H9 (cell line): ENCODE measurements around the gene VILL. TPM values are rescaled to one million over a fixed set of nuclear protein-coding genes. Genes with fewer than 3 reads are reported as not detected.

ENCODE experiments used
- DNase-seq: peaks from one replicate; pipeline ENCODE4 v3.0.0-alpha.2; 2017
- H2AFZ ChIP-seq: one replicate; pipeline ENCODE4 v1.6.1; 2013; ENCODE audit warnings: mild to moderate bottlenecking, low read length, control low read depth, moderate library complexity
- H2AK5ac ChIP-seq: 2 replicates; pipeline ENCODE4 v1.6.1; 2013; ENCODE audit warnings: low read length, control low read depth, mixed read lengths; ENCODE audit not compliant: insufficient read length
- H2BK120ac ChIP-seq: one replicate; pipeline ENCODE4 v1.6.1; 2013; ENCODE audit warnings: low read depth, mild to moderate bottlenecking, low read length, control low read depth, inconsistent platforms; ENCODE audit not compliant: poor library complexity, severe bottlenecking
- H2BK12ac ChIP-seq: 2 replicates; pipeline ENCODE4 v1.6.1; 2013; ENCODE audit warnings: low read length, control low read depth, mixed read lengths, low read depth; ENCODE audit not compliant: insufficient read length
- H2BK15ac ChIP-seq: 2 replicates; pipeline ENCODE4 v1.6.1; 2013; ENCODE audit warnings: low read depth, low read length, control low read depth
- H2BK20ac ChIP-seq: one replicate; pipeline ENCODE4 v1.6.1; 2013; ENCODE audit warnings: low read depth, mild to moderate bottlenecking, low read length, control low read depth, inconsistent platforms; ENCODE audit not compliant: poor library complexity, severe bottlenecking
- H2BK5ac ChIP-seq: 2 replicates; pipeline ENCODE4 v1.6.1; 2013; ENCODE audit warnings: low read length, control low read depth, mixed read lengths; ENCODE audit not compliant: insufficient read length
- H3K14ac ChIP-seq: 2 replicates; pipeline ENCODE4 v1.6.1; 2013; ENCODE audit warnings: low read length, control low read depth; ENCODE audit not compliant: insufficient read depth
- H3K18ac ChIP-seq: 2 replicates; pipeline ENCODE4 v1.6.1; 2013; ENCODE audit warnings: low read depth, mild to moderate bottlenecking, mixed read lengths, low read length, control low read depth; ENCODE audit not compliant: insufficient read length
- H3K23ac ChIP-seq: 2 replicates; pipeline ENCODE4 v1.6.1; 2013; ENCODE audit warnings: low read length, control low read depth, mixed read lengths, low read depth; ENCODE audit not compliant: insufficient read length
- H3K23me2 ChIP-seq: 2 replicates; pipeline ENCODE4 v1.6.1; 2013; ENCODE audit warnings: low read depth, mild to moderate bottlenecking, mixed read lengths, low read length, control low read depth; ENCODE audit not compliant: insufficient read length, poor library complexity, severe bottlenecking
- H3K27ac ChIP-seq: 2 replicates; pipeline ENCODE4 v1.5.1; 2013; ENCODE audit warnings: low read length, control low read depth, mixed read lengths, low read depth; ENCODE audit not compliant: insufficient read length
- H3K27me3 ChIP-seq: 2 replicates; pipeline ENCODE4 v1.6.1; 2013; ENCODE audit warnings: low read length, control low read depth, inconsistent platforms; ENCODE audit not compliant: insufficient read depth
- H3K4ac ChIP-seq: 2 replicates; pipeline ENCODE4 v1.6.1; 2013; ENCODE audit warnings: low read depth, mild to moderate bottlenecking, control low read depth, inconsistent platforms, low read length, moderate library complexity
- H3K4me1 ChIP-seq: 2 replicates; pipeline ENCODE4 v1.6.1; 2013; ENCODE audit warnings: low read length, control low read depth, inconsistent platforms; ENCODE audit not compliant: insufficient read depth
- H3K4me2 ChIP-seq: 2 replicates; pipeline ENCODE4 v1.6.1; 2013; ENCODE audit warnings: low read length, control low read depth, mixed read lengths; ENCODE audit not compliant: insufficient read length, insufficient read depth
- H3K56ac ChIP-seq: 2 replicates; pipeline ENCODE4 v1.6.1; 2013; ENCODE audit warnings: low read depth, mild to moderate bottlenecking, mixed read lengths, low read length, control low read depth; ENCODE audit not compliant: insufficient read length
- H3K79me1 ChIP-seq: 2 replicates; pipeline ENCODE4 v1.6.1; 2013; ENCODE audit warnings: low read depth, mild to moderate bottlenecking, moderate library complexity, low read length, control low read depth, inconsistent platforms; ENCODE audit not compliant: insufficient read depth, poor library complexity, severe bottlenecking
- H3K79me2 ChIP-seq: 2 replicates; pipeline ENCODE4 v1.6.1; 2013; ENCODE audit warnings: low read length, control low read depth, inconsistent platforms; ENCODE audit not compliant: insufficient read depth
- H3K9ac ChIP-seq: 2 replicates; pipeline ENCODE4 v1.6.1; 2013; ENCODE audit warnings: low read length, control low read depth, mixed read lengths; ENCODE audit not compliant: insufficient read length; ENCODE audit errors: extremely low read depth
- H3K9me3 ChIP-seq: one replicate; pipeline ENCODE4 v1.6.1; 2013; ENCODE audit warnings: low read depth, low read length, inconsistent platforms; ENCODE audit not compliant: control insufficient read depth
- H3T11ph ChIP-seq: one replicate; pipeline ENCODE4 v1.6.1; 2013; ENCODE audit warnings: mild to moderate bottlenecking, low read length, control low read depth, inconsistent platforms
- H4K20me1 ChIP-seq: one replicate; pipeline ENCODE4 v1.6.1; 2013; ENCODE audit not compliant: control insufficient read depth, insufficient read length, insufficient read depth
- H4K5ac ChIP-seq: 2 replicates; pipeline ENCODE4 v1.6.1; 2013; ENCODE audit warnings: low read depth, mild to moderate bottlenecking, mixed read lengths, low read length, control low read depth; ENCODE audit not compliant: insufficient read length
- H4K8ac ChIP-seq: replicated peaks from 2 replicates; pipeline ENCODE4 v1.6.1; 2013; ENCODE audit warnings: low read length, control low read depth, mixed read lengths, low read depth; ENCODE audit not compliant: insufficient read length
- H4K91ac ChIP-seq: 2 replicates; pipeline ENCODE4 v1.6.1; 2013; ENCODE audit warnings: low read depth, mild to moderate bottlenecking, moderate library complexity, mixed read lengths, low read length, control low read depth; ENCODE audit not compliant: insufficient read length
- H3K27ac Mint-ChIP-seq, 3 experiments: 2 replicates in 2 of 3; 3 replicates in 1 of 3; pipeline ENCODE4 v1.8.0; 2020 to 2021; ENCODE audit warnings: mixed read lengths in 3 of 3, mild to moderate bottlenecking in 1 of 3, moderate library complexity in 1 of 3
- H3K27me3 Mint-ChIP-seq: 2 replicates; pipeline ENCODE4 v1.8.0; 2021; ENCODE audit warnings: low read depth, mild to moderate bottlenecking, moderate library complexity, mixed read lengths
- H3K36me3 Mint-ChIP-seq, 3 experiments: 2 replicates in 2 of 3; 3 replicates in 1 of 3; pipeline ENCODE4 v1.8.0; 2020 to 2021; ENCODE audit warnings: low read depth in 3 of 3, mixed read lengths in 3 of 3; ENCODE audit not compliant: insufficient read depth in 1 of 3
- H3K4me1 Mint-ChIP-seq, 2 experiments: 2 replicates each; pipeline ENCODE4 v1.8.0; 2020; ENCODE audit warnings: mixed read lengths in 2 of 2
- H3K4me3 Mint-ChIP-seq, 2 experiments: 2 replicates in 1 of 2; 3 replicates in 1 of 2; pipeline ENCODE4 v1.8.0; 2020 to 2021; ENCODE audit warnings: mild to moderate bottlenecking in 2 of 2, mixed read lengths in 2 of 2, moderate library complexity in 1 of 2
- H3K9me3 Mint-ChIP-seq, 2 experiments: 2 replicates in 1 of 2; 3 replicates in 1 of 2; pipeline ENCODE4 v1.8.0; 2020; ENCODE audit warnings: mild to moderate bottlenecking in 2 of 2, mixed read lengths in 2 of 2, moderate library complexity in 1 of 2
- CTCF ChIP-seq: fragments of 200-600 bp; sonication (generic); conservative IDR thresholded peaks from 3 replicates; pipeline ENCODE4 v1.8.0; 2021; ENCODE audit warnings: antibody characterized with exemption, mild to moderate bottlenecking
- WGBS: extraction: QIAGEN DNeasy Blood & Tissue Kit; methylation state at CpG from one replicate; pipeline ENCODE4 v1.1.7; 2013; ENCODE audit warnings: missing lambda C conversion rate, low lambda C conversion rate, mixed read lengths; ENCODE audit not compliant: insufficient read length; ENCODE audit errors: extremely low coverage; 5-methylcytosine and 5-hydroxymethylcytosine counted together
- total RNA-seq: library from RNA; stranded (reverse); gene quantifications from 2 replicates; pipeline ENCODE4 v1.2.1, GENCODE V29; 2021

Gene VILL
- total RNA-seq, 1 experiment from 2014 or later = 3.2 TPM

GRCh38 chr3:37968199-37968598, 22.4 kb upstream of the VILL start:
- Histone ChIP-seq H2BK5ac (no peak overlapping the region), H3K23ac (no peak overlapping the region), H3K14ac (no peak overlapping the region), H3K4me2 (no peak overlapping the region), H3K27me3 (no peaks in the 10 kb centered on the region), H4K91ac (no peak overlapping the region), H3K27ac (no peak overlapping the region), H4K20me1 (no peaks in the 10 kb centered on the region), H4K5ac (no peak overlapping the region), H3K79me1 (no peaks in the 10 kb centered on the region), H3K4ac (no peak overlapping the region), H3K79me2 (no peaks in the 10 kb centered on the region), H3K56ac (no peak overlapping the region), H2BK15ac (no peak overlapping the region), H2BK120ac (no peak overlapping the region), H3K18ac (no peak overlapping the region), H3K9ac (no peak overlapping the region), H3K4me1 (no peaks in the 10 kb centered on the region), H3K9me3 (no peaks in the 10 kb centered on the region), H3T11ph (no peak overlapping the region), H2BK20ac (no peak overlapping the region), H2AFZ (no peak overlapping the region), H2AK5ac (no peak overlapping the region), H2BK12ac (no peak overlapping the region), H4K8ac (no peak overlapping the region), H3K23me2 (no peaks in the 10 kb centered on the region)
- H3K9me3 Mint-ChIP-seq = no peaks in the 10 kb centered on the region
- WGBS = no CpG with 5 or more reads among the region's 9 CpGs
- peaks cover 2 to 4% (median 4%) of the 10 kb centered on the region in 3 experiments; a peak in 6 of 7 replicates for H3K36me3 Mint-ChIP-seq
- no peaks in the 10 kb centered on the region; the same call in 1 of the 2 replicates for H3K27me3 Mint-ChIP-seq
- peaks cover 10 to 17% of the 10 kb centered on the region in 2 experiments for H3K4me1 Mint-ChIP-seq
- H3K4me3 Mint-ChIP-seq = no peak overlapping the region
- no peak for TF ChIP-seq CTCF
- H3K27ac Mint-ChIP-seq = peak overlapping the region in 1 of 3 experiments; percentile 38; a peak in 1 of 7 replicates
- no peak for DNase-seq
